ENCODE measurements around the gene CHST6.
"Not testable (repeated sequence)": the region's sequence is repeated elsewhere in the genome, so short reads cannot be mapped to it uniquely, and the experiment has no call there.

Gene CHST6

DNA sequence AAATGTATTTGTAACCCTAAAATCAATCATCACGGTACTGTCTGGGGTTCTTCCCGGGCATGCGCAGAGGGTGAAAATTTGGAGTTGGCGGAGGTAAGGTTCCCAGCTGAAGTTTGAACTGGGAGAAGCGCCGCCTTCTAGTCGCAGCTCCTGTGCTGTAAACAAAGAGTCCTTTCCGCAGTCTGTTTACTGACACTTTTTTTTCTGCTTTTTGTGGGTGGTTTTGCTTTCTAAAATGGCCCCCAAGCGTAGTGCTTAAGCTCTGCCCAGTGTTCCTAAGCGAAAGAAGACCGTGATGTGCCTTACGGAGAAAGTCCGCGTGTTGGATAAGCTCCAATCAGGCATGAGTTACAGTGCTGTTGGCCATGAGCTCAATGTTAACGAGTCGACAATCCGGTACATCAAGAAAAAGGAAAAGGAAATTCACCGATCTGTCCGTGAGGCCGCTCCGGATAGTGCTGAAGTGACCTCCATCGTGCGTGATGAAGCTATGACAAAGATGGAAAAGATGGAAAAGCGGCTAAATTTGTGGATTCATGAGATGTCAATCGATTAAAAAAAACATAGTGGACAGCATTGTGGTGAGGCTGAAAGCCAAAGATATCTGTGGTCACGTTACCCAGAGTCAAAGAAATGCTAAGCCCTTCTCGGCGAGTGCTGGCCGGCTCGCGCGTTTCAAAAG lies 61.4 kb downstream of the CHST6 start:
- DNase-seq (ENCODE audit: low spot score): peak; percentile 63

DNA sequence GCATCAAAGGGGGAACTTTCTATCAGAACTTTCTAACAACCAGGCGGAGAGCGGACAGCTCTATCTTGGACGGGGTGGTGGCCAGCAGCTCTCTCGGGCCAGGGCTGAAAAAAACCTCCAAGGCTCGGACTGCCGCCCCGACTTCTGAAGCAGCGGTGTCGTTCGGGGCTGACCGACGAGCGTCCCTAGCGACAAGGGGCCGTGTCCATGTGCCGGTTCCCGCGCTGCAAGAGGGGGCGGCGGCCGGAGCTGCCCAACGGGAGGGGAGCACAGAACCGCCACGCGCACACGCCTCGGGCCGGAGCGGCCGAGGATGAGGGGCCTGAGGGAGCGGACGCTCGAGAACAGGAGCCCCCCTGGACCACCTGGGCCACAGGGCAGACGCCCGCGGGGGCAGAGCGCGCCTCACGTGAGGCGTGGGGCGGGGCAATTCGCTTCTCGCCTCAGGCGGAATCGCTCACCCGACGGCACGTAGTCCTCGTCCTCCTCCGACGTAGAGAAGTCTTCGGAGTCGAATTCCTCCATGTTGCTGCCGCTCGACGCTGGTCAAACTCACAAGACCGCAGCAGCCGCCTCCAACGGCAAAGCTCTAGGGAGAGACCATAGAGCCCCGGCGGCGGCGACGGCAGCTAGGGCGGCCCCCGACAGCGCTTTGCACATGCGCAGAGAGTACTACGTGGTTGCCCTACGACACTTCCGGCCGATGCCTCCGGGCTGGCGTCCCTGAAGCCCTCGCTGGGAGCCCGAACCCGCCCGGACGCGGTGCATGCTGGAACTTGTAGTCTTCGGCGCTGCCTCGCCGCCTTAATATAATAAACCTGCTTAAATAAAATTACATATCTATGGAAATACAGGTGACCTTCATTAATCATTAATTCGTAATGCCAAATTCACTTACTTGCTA lies 62.2 kb downstream of the CHST6 start, which contains the start of gene CFDP1:
TSS of gene CFDP1 (minus strand) at position 676 of the 904 bp plus-strand sequence. CDS start at position 525, 151 bp downstream.
- peak; percentile 94 for DNase-seq (ENCODE audit: low spot score)

DNA sequence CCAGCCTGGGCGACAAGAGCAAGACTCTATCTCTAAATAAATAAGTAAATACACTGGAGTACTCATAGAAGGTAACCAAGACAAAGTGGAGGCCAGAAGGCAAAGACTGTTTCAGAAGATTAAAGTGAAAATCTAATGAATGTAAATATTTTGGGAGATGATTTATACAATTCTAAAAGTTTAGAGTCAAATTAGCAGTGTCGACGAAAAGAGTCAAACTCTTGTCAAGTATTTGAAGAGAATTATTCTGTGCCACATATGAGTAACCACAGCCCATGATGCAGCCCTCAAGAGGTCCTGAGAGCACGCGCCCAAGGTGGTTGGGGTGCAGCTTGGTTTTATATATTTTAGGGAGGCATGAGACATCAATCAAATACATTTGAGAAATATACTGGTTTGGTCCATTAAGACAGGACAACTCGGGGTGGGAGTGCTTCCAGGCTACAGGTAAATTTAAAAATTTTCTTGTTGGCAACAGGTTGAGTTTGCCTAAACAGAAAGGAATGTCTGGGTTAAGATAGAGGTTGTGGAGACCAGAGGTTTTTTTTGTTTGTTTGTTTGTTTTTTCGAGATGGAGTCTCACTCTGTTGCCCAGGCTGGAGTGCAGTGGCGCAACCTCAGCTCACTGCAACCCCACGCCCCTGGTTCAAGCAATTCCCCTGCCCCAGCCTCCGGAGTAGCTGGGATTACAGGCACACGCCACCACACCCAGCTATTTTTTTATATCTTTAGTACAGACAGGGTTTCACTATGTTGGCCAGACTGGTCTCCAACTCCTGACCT lies 65.4 kb downstream of the CHST6 start:
- DNase-seq (ENCODE audit: low spot score): no peak

DNA sequence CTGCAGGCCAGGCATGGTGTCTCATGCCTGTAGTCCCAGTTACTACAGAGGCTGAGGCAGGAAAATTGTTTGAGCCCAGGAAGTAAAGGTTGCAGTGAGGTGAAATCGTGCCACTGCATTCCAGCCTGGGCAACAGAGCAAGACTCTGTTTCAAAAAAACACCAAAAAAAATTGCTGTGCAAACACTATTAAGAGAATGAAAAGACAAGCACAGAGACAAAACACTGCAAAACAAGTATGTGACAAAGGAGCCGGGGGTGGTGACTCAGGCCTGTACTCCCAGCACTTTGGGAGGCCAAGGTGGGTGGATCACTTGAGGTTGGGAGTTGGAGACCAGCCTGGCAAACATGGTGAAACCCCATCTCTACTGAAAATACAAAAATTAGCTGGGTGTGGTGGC lies 68.7 kb downstream of the CHST6 start:
- DNase-seq (ENCODE audit: low spot score): not testable (repeated sequence)

DNA sequence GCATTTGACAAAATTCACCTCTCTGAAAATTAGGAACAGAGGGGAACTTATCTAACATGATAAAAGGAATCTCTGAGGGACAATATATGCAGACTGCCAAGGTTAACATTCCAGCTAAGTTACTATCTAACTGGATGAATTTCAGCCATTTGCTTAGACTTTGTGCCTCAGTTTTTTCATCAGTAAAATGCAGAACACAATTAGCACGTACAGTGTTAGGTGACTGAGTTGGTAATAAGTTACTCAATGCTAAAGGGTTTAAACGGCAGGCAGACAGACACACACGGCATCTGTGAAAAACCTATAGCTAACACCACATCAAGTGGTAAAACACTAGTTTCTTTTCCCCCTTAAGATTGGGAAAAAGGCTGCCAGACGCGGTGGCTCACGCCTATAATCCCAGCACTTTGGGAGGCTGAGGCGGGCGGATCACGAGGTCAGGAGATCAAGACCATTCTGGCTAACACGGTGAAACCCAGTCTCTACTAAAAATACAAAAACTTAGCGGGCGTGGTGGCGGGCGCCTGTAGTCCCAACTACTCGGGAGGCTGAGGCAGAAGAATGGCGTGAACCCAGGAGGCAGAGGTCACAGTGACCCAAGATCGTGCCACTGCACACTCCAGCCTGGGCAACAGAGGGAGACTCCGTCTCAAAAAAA lies 71.0 kb downstream of the CHST6 start:
- DNase-seq (ENCODE audit: low spot score): not testable (repeated sequence)

DNA sequence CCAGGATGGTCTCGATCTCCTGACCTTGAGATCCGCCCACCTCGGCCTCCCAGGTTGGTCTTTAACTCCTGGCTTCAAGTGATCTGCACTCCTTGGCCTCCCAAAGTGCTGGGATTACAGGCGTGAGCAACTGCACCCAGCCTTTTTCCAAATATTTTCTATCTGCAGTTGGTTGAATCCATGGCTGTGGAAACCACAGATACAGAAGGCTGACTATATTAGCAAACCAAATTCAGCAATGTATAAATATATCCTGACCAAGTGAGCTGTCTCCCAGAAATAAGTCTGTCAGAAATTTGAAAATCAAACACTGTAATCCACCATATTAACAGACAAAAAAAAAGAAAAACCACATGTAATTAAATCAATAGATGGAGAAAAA lies 71.5 kb downstream of the CHST6 start:
- no peak for DNase-seq (ENCODE audit: low spot score)
